Measurements from ENCODE around the gene HES5.

DNA sequence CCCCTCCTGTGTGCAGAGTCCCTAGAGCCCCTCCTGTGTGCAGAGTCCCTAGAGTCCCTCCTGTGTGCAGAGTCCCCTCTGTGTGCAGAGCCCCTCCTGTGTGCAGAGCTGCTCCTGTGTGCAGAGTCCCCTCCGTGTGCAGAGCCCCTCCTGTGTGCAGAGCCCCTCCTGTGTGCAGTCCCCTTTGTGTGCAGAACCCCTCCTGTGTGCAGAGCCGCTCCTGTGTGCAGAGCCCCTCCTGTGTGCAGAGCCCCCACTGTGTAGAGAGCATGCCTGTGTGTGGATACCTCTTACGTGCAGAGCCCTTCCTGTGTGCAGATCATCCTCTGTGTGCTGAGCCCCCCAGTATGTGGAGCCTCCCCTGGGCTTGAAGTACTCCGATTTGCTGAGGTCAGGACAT lies 8.3 kb upstream of the HES5 start:
- TF ChIP-seq, protein P1, sequence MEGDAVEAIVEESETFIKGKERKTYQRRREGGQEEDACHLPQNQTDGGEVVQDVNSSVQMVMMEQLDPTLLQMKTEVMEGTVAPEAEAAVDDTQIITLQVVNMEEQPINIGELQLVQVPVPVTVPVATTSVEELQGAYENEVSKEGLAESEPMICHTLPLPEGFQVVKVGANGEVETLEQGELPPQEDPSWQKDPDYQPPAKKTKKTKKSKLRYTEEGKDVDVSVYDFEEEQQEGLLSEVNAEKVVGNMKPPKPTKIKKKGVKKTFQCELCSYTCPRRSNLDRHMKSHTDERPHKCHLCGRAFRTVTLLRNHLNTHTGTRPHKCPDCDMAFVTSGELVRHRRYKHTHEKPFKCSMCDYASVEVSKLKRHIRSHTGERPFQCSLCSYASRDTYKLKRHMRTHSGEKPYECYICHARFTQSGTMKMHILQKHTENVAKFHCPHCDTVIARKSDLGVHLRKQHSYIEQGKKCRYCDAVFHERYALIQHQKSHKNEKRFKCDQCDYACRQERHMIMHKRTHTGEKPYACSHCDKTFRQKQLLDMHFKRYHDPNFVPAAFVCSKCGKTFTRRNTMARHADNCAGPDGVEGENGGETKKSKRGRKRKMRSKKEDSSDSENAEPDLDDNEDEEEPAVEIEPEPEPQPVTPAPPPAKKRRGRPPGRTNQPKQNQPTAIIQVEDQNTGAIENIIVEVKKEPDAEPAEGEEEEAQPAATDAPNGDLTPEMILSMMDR (IDR thresholded peaks at IDR 0.05; ENCODE audit: poor library complexity, severe bottlenecking), result no peak
- no peak for TF ChIP-seq EZH2 (IDR thresholded peaks at IDR 0.05; ENCODE audit: borderline replicate concordance, insufficient read depth, low read length, poor library complexity, severe bottlenecking)
- no peak for TF ChIP-seq TAF1 (IDR thresholded peaks at IDR 0.05; ENCODE audit: low read depth)
- TF ChIP-seq MXI1 (conservative IDR thresholded peaks at IDR 0.05; ENCODE audit: poor library complexity, severe bottlenecking), result no peak
